ENCODE results near the gene ARHGAP10.

ARHGAP10 gene

GRCh38 chr4:147732518-147733235 lies 789 bp downstream of the ARHGAP10 start:
- no peak for FAIRE-seq

DNA sequence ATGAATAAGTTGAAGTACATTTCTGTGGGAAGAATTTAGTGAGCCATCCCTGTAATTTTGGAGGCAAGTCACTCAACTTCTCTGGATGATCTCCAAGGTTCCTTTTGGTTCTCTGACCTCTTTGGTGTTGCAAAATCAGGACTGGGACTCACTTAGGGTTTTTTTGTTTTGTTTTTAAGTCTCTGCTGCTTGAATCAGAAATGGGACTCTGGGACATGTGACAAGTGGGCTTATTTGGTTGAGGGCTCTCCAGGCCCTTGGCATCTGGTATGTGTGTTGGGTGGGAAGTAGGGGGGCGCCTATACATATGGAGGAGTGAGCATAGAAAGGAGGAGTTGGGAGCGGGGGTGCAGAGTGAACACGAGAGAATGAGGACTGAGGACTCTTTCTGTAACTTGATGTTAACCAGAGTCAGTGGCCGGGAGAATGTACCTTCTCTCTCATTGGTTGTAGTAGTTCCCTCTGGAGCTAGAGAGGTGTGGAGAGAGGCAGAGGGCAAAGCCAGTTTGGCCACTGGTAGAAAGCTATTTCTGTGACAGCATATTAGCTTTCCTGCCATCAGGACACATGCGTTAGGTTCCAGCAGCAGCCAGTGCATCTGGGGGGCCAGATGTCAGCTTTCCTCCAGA lies 1.9 kb downstream of the ARHGAP10 start:
- no peak for FAIRE-seq

DNA sequence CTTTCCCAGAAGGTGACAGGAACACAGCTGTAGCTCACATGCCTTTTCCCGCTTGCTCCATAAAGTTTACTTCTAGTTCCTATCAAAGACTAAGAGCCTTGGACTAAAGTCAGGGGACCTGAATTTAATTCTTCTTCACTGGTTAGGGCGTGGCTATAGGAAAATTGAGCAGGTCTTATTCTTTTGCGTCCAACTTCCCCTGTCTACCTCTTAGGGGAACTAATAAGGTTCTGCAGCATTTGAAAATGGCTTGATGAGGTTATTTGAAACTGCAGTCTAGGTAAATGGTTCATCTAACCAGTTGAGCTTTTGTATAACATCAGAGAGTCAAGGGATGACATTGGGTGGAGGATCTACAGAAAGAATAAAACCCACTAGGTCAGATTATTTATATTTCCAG lies 2.6 kb downstream of the ARHGAP10 start:
- FAIRE-seq = no peak

DNA sequence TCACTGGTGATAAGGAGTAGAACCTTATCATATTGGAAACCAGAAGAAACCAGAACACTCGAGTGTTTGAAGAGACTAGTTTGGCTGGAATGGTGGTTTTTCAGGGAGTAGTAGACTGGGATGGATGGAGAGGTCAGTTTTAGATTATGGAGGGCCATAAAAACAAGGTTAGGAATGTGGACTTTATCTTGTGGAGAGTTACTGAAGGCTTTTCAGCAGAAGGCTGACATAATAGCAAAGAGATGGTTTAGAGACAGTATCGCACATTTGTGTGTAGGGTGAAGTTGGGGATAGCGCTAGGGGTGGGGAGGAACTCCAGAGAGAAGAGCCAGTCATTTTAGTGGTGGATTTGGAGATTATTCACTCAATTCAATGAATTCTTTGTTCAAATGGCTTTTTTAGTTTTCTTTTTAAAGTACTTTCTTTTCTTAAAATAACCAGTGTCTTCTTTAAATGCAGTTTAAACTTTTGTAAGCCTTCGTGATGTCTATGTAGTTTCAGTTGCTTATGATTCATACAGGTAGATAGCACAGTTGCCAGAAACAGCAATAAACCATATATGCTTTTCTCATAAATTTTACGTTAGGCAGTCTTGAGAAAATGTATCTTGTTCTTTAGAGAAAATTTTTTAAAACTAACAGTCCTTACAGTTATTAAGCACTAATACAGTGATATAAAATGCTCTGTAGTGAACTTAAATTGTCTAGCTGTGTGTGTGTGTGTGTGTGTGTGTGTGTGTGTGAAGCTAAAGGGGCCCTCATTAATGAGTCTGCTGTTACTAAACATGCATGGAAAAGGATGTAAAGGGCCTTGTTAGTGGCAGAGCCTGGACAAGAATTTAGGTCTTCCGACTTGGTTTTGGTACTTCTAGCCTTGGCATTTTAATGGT lies 3.8 kb downstream of the ARHGAP10 start:
- FAIRE-seq = no peak

GRCh38 chr4:147736458-147736857 lies 4.6 kb downstream of the ARHGAP10 start:
- no peak for FAIRE-seq

DNA sequence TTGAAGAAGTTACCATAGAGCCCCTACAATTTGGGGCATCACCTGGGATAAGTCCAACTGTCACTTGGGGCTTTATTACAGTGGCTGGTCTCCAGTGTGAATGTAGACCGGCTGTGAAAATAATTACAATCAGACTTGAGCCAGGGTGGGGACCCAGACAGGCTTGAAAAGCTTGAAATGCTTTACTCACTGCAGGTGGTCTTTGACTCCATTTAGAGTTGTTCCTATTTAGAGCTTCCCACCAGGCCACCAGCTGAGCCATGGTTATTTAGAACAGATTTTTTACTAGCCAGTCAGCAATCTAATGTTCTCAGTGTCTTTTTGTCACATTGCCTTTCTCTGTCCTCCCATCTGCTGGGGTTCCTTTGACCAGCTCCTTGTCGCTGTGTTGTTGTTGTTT lies 5.7 kb downstream of the ARHGAP10 start:
- FAIRE-seq = no peak

DNA sequence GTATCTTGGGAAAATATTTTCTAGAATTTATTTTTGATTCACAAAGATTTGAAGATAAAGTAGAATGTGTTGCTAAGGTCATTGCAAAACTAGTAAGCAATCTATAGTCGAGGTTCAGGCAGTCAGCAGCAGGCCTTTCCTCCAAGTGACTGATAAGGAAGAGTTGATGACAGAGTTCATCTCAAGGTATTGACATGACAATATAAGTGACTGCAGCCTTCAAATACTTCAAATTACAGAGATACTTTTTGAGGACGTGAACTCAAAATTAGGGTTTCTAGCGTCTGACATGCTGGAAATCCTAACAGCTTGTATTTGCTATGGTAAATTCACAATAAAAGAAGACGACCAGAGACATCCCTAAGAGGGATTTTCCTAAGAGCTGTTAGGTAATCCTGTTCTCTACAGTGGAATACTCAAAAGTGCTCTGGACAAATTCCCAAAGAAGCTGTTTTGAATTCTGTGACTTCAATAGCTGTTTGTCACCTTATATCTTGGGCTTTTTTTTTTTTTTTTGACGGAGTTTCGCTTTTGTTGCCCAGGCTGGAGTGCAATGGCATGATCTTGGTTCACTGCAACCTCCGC lies 7.4 kb downstream of the ARHGAP10 start:
- FAIRE-seq = no peak

- FAIRE-seq = no peak
Measured at GRCh38 chr4:147740176-147740575, 8.3 kb downstream of the ARHGAP10 start.

DNA sequence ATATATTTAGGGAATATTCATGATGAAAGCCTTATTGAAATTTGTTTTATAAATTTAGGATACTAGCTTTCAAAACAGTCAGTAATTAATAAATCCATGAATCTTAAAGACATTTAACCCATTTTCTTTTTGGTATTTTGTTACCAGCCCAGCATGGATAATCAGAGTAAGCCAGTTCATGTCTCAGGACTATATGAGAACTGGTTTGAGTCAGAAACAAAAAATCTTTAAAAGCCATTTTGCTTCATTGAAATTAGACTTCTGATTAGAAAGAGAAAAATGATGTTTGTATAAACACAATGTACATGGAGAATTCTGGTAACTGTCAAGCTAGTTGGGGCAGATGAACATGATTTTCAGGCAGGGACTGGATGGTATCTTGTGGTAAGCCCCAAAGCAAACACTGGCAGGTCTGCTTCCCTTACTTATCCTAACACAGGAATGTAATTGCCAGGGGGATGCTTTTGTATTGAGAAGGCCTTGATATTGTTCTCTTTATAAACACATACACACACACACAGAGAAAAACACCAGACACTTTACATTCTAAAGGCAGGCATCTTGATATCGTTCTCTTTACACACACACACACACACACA lies 9.4 kb downstream of the ARHGAP10 start:
- no peak for FAIRE-seq

DNA sequence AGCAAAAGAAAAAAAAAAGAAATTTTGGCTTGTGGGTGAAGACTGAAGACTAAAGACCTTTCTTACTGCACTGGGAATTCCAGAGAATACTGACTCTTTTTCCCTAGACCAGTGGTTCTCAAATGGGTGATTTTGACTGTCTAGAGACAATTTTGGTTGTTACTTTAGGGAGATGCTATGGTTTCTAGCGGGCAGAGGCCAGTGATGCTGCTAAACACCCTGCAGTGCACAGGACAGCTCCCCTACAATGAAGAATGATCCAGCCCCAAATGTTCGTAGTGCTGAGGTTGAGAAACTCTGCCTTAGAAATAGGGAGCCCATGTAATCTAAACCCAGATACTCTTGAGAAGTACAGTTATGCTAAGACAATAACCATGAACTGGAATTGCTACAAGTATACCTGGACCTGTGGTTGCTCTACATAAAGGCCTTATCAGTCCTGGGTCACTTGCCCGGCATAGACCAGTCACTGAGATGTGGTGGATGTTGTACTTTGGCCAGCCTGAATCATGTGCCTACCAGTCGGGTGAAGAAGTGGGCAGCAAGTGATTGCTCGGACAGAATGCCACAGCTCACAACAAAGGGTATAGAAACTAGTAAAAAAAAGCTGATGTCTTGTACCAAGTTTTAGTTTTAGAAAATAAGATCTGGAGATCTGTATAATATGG lies 16.0 kb downstream of the ARHGAP10 start:
- FAIRE-seq = no peak

DNA sequence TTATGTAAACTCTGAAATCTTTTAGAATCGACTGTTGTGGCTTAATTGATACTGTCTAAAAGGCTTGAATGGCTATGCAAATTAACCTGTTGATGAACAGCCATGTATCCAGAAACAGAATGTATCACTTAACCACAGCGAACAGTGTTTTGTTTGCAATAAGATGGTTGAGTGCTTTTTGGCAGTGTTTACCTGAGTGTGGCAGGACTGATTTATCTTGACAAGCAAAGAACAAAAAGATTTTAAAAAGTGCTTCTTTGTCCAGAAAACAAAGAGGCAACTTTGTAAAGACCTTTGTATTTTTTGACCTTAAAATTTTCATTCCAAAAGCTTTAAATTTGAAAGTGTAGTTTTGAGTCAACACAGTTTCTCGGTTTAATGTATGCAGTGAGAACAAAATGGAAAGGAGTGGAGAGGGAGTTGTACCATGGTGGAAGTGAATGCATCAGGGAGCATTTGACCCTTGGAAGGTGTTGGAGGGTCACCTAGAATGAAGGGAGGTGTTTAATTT lies 18.0 kb downstream of the ARHGAP10 start:
- FAIRE-seq = no peak

DNA sequence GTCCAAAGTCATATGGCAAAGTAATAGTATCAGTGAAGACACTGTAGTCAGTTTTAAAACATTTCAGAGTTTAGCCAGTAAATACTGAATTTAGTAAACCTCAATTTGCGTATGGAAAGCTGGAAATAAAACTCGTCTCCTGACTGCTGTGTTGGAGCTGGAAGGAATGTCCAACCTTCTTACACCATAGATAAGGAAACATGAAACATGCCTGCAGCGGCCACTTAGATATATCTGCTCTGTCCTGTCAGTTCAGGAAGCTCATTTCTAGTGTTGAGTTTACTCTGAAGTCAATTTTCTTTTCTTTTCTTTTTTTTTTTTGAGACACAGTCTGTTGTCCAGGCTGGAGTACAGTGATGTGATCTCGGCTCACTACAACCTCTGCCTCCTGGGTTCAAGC lies 21.2 kb downstream of the ARHGAP10 start:
- no peak for FAIRE-seq

DNA sequence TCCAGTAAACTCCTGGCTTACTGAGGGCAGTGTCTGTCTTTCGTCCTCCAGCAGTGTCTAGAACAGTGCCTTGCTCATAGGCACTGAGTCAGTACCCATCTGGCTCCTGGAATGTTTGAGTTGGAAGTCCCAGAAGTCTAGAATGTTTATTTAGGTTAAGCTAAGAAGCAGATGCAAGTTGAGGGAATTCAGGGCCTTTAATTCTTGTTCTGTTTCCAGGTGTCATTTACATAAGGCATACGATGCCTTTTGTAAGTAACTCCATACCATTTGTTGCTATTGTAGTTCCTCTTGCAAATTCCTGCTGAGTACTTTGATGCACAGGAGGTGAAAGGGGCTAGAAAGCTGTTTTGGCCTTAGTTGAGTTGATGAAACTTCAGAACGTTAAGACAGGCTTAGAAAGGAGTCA lies 22.2 kb downstream of the ARHGAP10 start:
- FAIRE-seq = no peak

DNA sequence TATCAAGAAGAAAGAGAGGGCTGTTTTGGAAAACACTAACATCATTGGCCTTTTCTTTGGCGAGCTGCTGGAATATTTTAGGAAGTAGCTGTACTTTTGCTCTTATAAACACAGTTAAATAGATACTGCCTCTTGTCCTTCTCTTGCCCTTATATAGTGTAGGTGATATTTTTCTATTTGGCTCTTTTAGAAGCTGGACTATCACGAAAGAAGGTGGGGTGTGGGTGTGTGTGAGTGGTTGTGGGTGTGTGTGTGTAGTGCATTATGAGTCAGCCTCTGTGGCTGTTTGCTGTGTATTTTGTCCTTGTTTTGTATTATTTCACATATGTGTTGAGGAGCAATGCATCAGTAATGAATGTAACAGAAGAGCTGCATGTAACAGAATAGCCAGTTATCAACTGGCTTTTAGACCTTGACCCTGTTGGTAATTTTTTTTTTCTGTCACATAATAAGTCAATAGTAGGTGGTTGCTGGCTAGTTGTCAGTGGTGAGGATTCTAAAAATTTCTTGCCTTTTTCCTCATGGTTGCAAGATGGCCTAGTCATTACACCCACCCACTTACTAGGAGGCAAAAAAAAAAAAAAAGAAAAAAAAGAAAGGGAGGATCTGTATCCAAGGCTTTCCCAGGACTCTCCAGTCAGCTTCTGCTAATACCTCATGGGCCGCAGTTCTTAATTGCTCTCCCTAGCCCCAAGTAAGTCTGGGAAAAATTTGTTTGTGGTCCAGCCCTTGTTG lies 23.8 kb downstream of the ARHGAP10 start:
- no peak for FAIRE-seq

DNA sequence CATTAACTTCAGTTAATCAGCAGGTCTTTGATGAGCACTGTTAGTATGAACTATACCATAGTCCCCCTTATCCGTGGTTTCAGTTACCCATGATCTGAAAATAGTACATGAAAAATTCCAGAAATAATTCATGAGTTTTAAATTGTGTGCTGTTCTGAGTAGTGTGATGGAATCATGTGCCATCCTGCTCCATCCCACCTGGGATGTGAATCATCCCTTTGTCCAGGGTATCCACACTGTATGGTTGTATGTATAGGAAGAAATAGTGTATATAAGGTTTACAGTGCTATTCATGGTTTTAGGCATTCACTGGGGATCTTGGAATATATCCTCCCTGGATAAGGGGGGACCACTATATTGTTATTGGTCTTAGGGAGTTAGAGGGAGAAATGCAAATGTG lies 24.5 kb downstream of the ARHGAP10 start:
- FAIRE-seq = no peak

GRCh38 chr4:147760176-147760575 lies 28.3 kb downstream of the ARHGAP10 start:
- no peak for FAIRE-seq

- FAIRE-seq = no peak
Measured at GRCh38 chr4:147760695-147761094, 28.8 kb downstream of the ARHGAP10 start.

- FAIRE-seq = no peak
Measured at GRCh38 chr4:147761218-147761883, 29.5 kb downstream of the ARHGAP10 start.

DNA sequence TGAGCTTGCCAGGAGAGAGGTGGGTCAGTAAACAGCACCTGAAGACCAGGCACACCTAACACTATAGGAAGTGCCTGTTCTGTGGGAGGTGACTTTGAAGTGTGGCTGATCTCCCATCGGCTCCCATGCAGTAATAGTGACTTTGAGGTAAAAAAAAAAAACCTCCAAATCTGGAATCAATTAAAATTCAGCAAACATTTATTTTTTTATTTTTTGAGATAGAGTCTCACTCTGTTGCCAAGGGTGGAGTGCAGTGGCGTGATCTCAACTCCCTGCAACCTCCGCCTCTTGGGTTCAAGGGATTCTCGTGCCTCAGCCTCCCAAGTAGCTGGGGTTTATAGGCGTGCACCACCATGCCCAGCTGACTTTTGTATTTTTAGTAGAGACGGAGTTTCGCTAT lies 32.4 kb downstream of the ARHGAP10 start:
- no peak for FAIRE-seq

GRCh38 chr4:147765121-147765529 lies 33.2 kb downstream of the ARHGAP10 start:
- FAIRE-seq = no peak

DNA sequence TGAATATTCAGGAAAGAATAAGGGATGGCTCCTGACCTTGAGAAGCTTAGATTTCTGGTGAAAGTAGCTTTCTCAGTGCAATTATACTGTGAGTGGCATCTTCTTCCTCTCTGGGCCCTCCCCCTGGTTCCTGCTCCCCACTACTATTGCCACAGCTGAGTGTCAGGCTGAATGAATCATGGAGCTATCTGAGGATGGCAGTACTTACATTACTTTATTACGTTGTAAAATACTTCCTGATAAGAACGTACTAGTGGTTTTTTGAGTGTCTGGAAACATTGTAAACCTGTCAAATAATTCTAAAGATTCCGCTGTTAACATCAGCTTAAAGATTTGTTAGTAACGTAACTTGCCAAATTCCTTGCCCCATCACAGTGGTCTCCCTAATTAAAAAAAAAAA lies 36.2 kb downstream of the ARHGAP10 start:
- FAIRE-seq = no peak
